Measurements from ENCODE around the gene LMBR1. TPM values are rescaled to one million over a fixed set of nuclear protein-coding genes. Genes with fewer than 3 reads are reported as not detected.

Gene LMBR1
- total and polyA plus RNA-seq, 2 donors (not counting 1 experiment from before 2014, with no cell fraction given): 30.8 to 41.6 TPM

DNA sequence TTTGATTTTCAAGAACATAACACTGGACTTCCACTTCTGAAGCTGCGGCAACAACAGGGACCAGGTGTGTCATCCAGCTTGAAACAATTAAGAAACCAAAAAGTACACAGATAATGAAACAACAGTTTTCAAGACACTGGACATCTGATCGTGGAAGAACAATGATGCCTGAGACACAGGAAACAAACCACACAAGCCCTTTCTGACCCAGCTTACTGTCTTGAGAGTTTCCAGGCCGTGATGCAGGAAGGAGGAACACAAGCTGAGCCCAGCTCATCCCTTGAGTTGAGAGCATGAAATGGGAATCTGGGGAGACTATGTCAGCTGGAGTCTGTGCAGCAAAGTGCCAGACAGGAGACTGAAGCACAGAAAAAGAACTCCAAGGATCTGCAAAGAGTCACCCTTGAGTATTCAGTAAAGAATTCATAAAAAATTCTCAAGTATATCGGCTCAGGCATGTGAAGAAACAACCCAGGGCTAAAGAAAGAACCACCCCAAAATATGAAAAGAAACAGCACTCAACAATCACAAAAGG lies 160.8 kb downstream of the LMBR1 start:
- Histone ChIP-seq H3K27ac (ENCODE audit: insufficient read depth, low read length) (no peak overlapping the region), H3K4me1 (ENCODE audit: control insufficient read depth, extremely low read depth, insufficient read depth, low read length) (no peaks in the 10 kb centered on the region), H3K4me2 (ENCODE audit: extremely low read depth, insufficient read depth, low read length) (no peak overlapping the region), H2AFZ (ENCODE audit: low read length) (no peak overlapping the region), H3K27me3 (ENCODE audit: control insufficient read depth, insufficient read depth, low read length) (no peaks in the 10 kb centered on the region), H3K4me3 (replicated peaks in 1 of 4; ENCODE audit: control extremely low read depth in 1 of 4, insufficient read depth in 1 of 4, low read depth in 3 of 4, low read length in 4 of 4) (no peak overlapping the region), H3K9me3 (ENCODE audit: control insufficient read depth, insufficient read depth, low read depth, low read length) (no peaks in the 10 kb centered on the region), H4K20me1 (ENCODE audit: control insufficient read depth, extremely low read depth, insufficient read depth, low read length) (no peaks in the 10 kb centered on the region), H3K9ac (ENCODE audit: insufficient read depth, low read length) (no peak overlapping the region), H3K79me2 (ENCODE audit: control insufficient read depth, insufficient read depth, low read length) (no peaks in the 10 kb centered on the region), H3K36me3 (ENCODE audit: control insufficient read depth, insufficient read depth, low read length) (no peaks in the 10 kb centered on the region)
- TF ChIP-seq EZH2 (IDR thresholded peaks at IDR 0.05; ENCODE audit: low read length, missing control alignments): no peak
- TF ChIP-seq, protein P1, sequence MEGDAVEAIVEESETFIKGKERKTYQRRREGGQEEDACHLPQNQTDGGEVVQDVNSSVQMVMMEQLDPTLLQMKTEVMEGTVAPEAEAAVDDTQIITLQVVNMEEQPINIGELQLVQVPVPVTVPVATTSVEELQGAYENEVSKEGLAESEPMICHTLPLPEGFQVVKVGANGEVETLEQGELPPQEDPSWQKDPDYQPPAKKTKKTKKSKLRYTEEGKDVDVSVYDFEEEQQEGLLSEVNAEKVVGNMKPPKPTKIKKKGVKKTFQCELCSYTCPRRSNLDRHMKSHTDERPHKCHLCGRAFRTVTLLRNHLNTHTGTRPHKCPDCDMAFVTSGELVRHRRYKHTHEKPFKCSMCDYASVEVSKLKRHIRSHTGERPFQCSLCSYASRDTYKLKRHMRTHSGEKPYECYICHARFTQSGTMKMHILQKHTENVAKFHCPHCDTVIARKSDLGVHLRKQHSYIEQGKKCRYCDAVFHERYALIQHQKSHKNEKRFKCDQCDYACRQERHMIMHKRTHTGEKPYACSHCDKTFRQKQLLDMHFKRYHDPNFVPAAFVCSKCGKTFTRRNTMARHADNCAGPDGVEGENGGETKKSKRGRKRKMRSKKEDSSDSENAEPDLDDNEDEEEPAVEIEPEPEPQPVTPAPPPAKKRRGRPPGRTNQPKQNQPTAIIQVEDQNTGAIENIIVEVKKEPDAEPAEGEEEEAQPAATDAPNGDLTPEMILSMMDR (conservative IDR thresholded peaks at IDR 0.05 in 1 of 2, IDR thresholded peaks at IDR 0.05 in 1 of 2; ENCODE audit: low read depth in 1 of 2, low read length in 2 of 2): no peak
- peak in 1 of 2 donors; percentile 47 for DNase-seq (ENCODE audit: low read depth in 2 of 2)

DNA sequence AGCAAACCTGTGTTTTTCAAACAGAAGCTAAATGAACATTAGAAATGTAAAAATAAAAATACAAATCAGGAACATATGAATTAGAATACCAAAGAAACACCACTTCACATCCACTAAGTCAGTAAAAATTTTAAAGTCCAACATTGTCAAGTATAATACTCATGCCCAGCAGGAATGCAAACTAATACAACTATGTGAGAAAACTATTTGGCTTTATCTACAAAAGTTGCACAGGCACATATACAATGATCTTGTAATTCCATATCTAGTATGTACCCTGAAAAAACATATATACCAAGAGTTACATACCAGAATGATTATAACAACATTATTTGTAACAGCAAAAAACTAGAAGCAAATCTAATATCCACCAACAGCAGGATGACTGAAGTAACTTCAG lies 161.3 kb downstream of the LMBR1 start:
- Histone ChIP-seq H2AFZ (ENCODE audit: low read length) (no peak overlapping the region), H3K9me3 (ENCODE audit: control insufficient read depth, insufficient read depth, low read depth, low read length) (no peaks in the 10 kb centered on the region), H3K27me3 (ENCODE audit: control insufficient read depth, insufficient read depth, low read length) (no peaks in the 10 kb centered on the region), H3K9ac (ENCODE audit: insufficient read depth, low read length) (no peak overlapping the region), H3K79me2 (ENCODE audit: control insufficient read depth, insufficient read depth, low read length) (no peaks in the 10 kb centered on the region), H3K4me1 (ENCODE audit: control insufficient read depth, extremely low read depth, insufficient read depth, low read length) (no peaks in the 10 kb centered on the region), H4K20me1 (ENCODE audit: control insufficient read depth, extremely low read depth, insufficient read depth, low read length) (no peaks in the 10 kb centered on the region), H3K4me2 (ENCODE audit: extremely low read depth, insufficient read depth, low read length) (no peak overlapping the region), H3K36me3 (ENCODE audit: control insufficient read depth, insufficient read depth, low read length) (no peaks in the 10 kb centered on the region), H3K4me3 (replicated peaks in 1 of 4; ENCODE audit: control extremely low read depth in 1 of 4, insufficient read depth in 1 of 4, low read depth in 3 of 4, low read length in 4 of 4) (no peak overlapping the region), H3K27ac (ENCODE audit: insufficient read depth, low read length) (no peak overlapping the region)
- peak in 1 of 2 donors; percentile 56 for DNase-seq (ENCODE audit: low read depth in 2 of 2)
- TF ChIP-seq EZH2 (IDR thresholded peaks at IDR 0.05; ENCODE audit: low read length, missing control alignments): no peak
- TF ChIP-seq, protein P1 (conservative IDR thresholded peaks at IDR 0.05 in 1 of 2, IDR thresholded peaks at IDR 0.05 in 1 of 2; ENCODE audit: low read depth in 1 of 2, low read length in 2 of 2): no peak

- no peaks in the 10 kb centered on the region for H4K20me1 ChIP-seq (ENCODE audit: control insufficient read depth, extremely low read depth, insufficient read depth, low read length)
- peak in 1 of 2 donors; percentile 31 for DNase-seq (ENCODE audit: low read depth in 2 of 2)
- no peaks in the 10 kb centered on the region for H3K27me3 ChIP-seq (ENCODE audit: control insufficient read depth, insufficient read depth, low read length)
- no peak overlapping the region for H3K4me2 ChIP-seq (ENCODE audit: extremely low read depth, insufficient read depth, low read length)
- H2AFZ ChIP-seq (ENCODE audit: low read length): no peak overlapping the region
- H3K27ac ChIP-seq (ENCODE audit: insufficient read depth, low read length): no peak overlapping the region
- H3K36me3 ChIP-seq (ENCODE audit: control insufficient read depth, insufficient read depth, low read length): no peaks in the 10 kb centered on the region
- no peak overlapping the region for H3K4me3 ChIP-seq (replicated peaks in 1 of 4; ENCODE audit: control extremely low read depth in 1 of 4, insufficient read depth in 1 of 4, low read depth in 3 of 4, low read length in 4 of 4)
- H3K79me2 ChIP-seq (ENCODE audit: control insufficient read depth, insufficient read depth, low read length): no peaks in the 10 kb centered on the region
- H3K4me1 ChIP-seq (ENCODE audit: control insufficient read depth, extremely low read depth, insufficient read depth, low read length): no peaks in the 10 kb centered on the region
- no peak overlapping the region for H3K9ac ChIP-seq (ENCODE audit: insufficient read depth, low read length)
- no peaks in the 10 kb centered on the region for H3K9me3 ChIP-seq (ENCODE audit: control insufficient read depth, insufficient read depth, low read depth, low read length)
- TF ChIP-seq, protein P1 (conservative IDR thresholded peaks at IDR 0.05 in 1 of 2, IDR thresholded peaks at IDR 0.05 in 1 of 2; ENCODE audit: low read depth in 1 of 2, low read length in 2 of 2): no peak
- no peak for TF ChIP-seq EZH2 (IDR thresholded peaks at IDR 0.05; ENCODE audit: low read length, missing control alignments)
Measured at GRCh38 chr7:156725936-156726335, 167.0 kb downstream of the LMBR1 start.

Data from fibroblast of lung (primary cell).